ENCODE measurements around the gene EED. TPM values are rescaled to one million over a fixed set of nuclear protein-coding genes. Genes with fewer than 3 reads are reported as not detected.

The EED gene
- polyA plus RNA-seq, 1 donor from 2014 or later = 40.1 TPM

DNA sequence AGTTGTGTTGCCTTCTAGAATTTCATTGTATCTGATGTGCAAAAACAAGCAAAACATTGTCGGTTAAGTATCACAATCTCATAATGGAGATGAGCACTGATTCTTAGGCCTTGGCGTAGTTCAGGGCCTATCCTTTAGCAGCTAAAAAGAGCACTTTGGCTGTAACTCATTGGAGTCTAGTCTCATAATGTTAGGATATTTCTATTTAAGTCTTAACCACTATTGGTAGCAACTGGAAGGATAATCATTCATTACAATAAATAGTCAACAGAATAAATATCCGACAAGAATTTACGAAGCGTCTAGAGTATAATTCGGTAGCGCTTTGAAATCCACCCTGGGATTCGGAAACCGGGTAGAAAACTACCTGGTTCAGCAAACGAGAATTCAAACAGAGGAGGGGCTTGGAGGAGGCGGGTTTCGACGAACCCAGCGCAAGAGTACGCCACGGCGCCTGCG lies 461 bp upstream of the EED start:
- peak overlapping the region; percentile 91 for H3K4me2 ChIP-seq (ENCODE audit: low read length)
- peak overlapping the region; percentile 91 for H3K9ac ChIP-seq (ENCODE audit: low read length)
- H3K27ac ChIP-seq (ENCODE audit: low read length) = peak overlapping the region; percentile 98
- H3K9me2 ChIP-seq (ENCODE audit: insufficient read depth, low read length) = no peaks in the 10 kb centered on the region
- no peaks in the 10 kb centered on the region for H3F3A ChIP-seq (ENCODE audit: insufficient read depth, low read length, poor library complexity, severe bottlenecking)
- H4K20me1 ChIP-seq (ENCODE audit: insufficient read depth) = no peaks in the 10 kb centered on the region
- no peaks in the 10 kb centered on the region for H3K27me3 ChIP-seq (ENCODE audit: insufficient read depth, low read depth, low read length)
- H3K36me3 ChIP-seq (ENCODE audit: insufficient read depth, low read length) = no peaks in the 10 kb centered on the region
- peak overlapping the region; percentile 72 for H3K4me3 ChIP-seq (ENCODE audit: low read length)
- H3K79me2 ChIP-seq (replicated peaks; ENCODE audit: insufficient read depth, low read length) = peaks cover 35% of the 10 kb centered on the region
- peak overlapping the region; percentile 86 for H2AFZ ChIP-seq (ENCODE audit: low read depth, low read length)
- TF ChIP-seq EP300 (conservative IDR thresholded peaks at IDR 0.05; ENCODE audit: poor library complexity, severe bottlenecking) (no peak), TAF1 (IDR thresholded peaks at IDR 0.05; ENCODE audit: low read depth) (no peak), EZH2 (IDR thresholded peaks at IDR 0.05; ENCODE audit: borderline replicate concordance, insufficient read depth, low read length, poor library complexity, severe bottlenecking) (no peak), POLR2AphosphoS5 (IDR thresholded peaks at IDR 0.05) (no peak), RAD21 (conservative IDR thresholded peaks at IDR 0.05) (no peak), MXI1 (conservative IDR thresholded peaks at IDR 0.05; ENCODE audit: poor library complexity, severe bottlenecking) (no peak), SMC3 (conservative IDR thresholded peaks at IDR 0.05; ENCODE audit: poor library complexity) (no peak)
- TF ChIP-seq, protein P1, sequence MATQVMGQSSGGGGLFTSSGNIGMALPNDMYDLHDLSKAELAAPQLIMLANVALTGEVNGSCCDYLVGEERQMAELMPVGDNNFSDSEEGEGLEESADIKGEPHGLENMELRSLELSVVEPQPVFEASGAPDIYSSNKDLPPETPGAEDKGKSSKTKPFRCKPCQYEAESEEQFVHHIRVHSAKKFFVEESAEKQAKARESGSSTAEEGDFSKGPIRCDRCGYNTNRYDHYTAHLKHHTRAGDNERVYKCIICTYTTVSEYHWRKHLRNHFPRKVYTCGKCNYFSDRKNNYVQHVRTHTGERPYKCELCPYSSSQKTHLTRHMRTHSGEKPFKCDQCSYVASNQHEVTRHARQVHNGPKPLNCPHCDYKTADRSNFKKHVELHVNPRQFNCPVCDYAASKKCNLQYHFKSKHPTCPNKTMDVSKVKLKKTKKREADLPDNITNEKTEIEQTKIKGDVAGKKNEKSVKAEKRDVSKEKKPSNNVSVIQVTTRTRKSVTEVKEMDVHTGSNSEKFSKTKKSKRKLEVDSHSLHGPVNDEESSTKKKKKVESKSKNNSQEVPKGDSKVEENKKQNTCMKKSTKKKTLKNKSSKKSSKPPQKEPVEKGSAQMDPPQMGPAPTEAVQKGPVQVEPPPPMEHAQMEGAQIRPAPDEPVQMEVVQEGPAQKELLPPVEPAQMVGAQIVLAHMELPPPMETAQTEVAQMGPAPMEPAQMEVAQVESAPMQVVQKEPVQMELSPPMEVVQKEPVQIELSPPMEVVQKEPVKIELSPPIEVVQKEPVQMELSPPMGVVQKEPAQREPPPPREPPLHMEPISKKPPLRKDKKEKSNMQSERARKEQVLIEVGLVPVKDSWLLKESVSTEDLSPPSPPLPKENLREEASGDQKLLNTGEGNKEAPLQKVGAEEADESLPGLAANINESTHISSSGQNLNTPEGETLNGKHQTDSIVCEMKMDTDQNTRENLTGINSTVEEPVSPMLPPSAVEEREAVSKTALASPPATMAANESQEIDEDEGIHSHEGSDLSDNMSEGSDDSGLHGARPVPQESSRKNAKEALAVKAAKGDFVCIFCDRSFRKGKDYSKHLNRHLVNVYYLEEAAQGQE (IDR thresholded peaks at IDR 0.05; ENCODE audit: borderline replicate concordance) = no peak
- TF ChIP-seq, protein P2, sequence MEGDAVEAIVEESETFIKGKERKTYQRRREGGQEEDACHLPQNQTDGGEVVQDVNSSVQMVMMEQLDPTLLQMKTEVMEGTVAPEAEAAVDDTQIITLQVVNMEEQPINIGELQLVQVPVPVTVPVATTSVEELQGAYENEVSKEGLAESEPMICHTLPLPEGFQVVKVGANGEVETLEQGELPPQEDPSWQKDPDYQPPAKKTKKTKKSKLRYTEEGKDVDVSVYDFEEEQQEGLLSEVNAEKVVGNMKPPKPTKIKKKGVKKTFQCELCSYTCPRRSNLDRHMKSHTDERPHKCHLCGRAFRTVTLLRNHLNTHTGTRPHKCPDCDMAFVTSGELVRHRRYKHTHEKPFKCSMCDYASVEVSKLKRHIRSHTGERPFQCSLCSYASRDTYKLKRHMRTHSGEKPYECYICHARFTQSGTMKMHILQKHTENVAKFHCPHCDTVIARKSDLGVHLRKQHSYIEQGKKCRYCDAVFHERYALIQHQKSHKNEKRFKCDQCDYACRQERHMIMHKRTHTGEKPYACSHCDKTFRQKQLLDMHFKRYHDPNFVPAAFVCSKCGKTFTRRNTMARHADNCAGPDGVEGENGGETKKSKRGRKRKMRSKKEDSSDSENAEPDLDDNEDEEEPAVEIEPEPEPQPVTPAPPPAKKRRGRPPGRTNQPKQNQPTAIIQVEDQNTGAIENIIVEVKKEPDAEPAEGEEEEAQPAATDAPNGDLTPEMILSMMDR (IDR thresholded peaks at IDR 0.05; ENCODE audit: poor library complexity, severe bottlenecking) = no peak
- H3K9me3 ChIP-seq (ENCODE audit: low read length) = no peaks in the 10 kb centered on the region

DNA sequence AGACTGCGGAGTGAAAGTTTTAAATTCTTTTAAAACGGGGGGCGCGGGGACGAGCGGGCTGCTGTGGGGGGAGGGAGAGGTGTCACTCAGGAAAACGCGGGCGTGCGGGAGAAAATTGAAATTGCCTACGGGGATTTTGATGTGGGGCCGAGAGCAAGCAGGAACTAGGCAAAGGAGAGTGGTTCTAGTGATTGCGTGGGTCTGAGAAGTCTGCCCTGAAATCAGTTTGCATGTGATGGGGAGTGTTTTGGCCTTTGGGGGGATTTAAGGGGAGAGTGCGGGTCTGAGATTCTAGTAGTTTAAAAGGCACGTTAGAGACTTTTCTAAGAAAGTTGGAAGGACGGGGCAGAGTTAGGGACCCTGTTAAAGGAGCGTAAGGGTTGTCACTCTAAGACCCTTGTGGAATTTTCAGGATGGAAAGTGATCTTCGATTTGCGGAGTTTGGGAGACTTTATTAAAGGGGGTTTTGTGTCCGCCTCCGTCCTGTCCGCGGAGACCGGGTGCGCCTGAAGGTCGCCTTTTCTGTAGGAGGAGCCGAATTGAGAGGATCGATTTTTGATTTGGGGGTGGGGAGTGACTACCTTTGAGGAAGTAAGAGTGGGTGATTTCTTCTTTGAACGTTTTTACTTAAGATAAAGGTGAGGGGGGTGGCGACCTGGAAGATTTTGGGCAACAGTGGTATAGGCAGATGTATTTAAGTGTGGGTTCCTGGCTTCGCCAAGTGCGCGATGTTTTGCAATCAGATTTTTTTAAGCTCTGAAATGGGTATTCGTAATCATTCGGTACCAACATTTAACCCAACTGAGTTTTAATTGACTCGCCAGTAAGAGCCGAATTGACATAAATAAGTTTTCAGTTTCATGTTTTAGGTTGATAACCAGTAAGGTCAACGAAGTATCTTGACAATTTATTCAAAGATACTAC lies 1.1 kb downstream of the EED start:
- Histone ChIP-seq H3K36me3 (ENCODE audit: insufficient read depth, low read length) (no peaks in the 10 kb centered on the region), H3K27ac (ENCODE audit: low read length) (peak overlapping the region; percentile 98), H3K4me2 (ENCODE audit: low read length) (peak overlapping the region; percentile 94), H3K9ac (ENCODE audit: low read length) (peak overlapping the region; percentile 91), H3K27me3 (ENCODE audit: insufficient read depth, low read depth, low read length) (no peaks in the 10 kb centered on the region), H3K4me3 (ENCODE audit: low read length) (peak overlapping the region; percentile 72), H3K9me2 (ENCODE audit: insufficient read depth, low read length) (no peaks in the 10 kb centered on the region), H3K9me3 (ENCODE audit: low read length) (no peaks in the 10 kb centered on the region), H2AFZ (ENCODE audit: low read depth, low read length) (peak overlapping the region; percentile 29), H3F3A (ENCODE audit: insufficient read depth, low read length, poor library complexity, severe bottlenecking) (no peaks in the 10 kb centered on the region), H4K20me1 (ENCODE audit: insufficient read depth) (no peaks in the 10 kb centered on the region), H3K79me2 (replicated peaks; ENCODE audit: insufficient read depth, low read length) (peaks cover 51% of the 10 kb centered on the region)
- TF ChIP-seq RAD21 (conservative IDR thresholded peaks at IDR 0.05) (no peak), MXI1 (conservative IDR thresholded peaks at IDR 0.05; ENCODE audit: poor library complexity, severe bottlenecking) (no peak), EP300 (conservative IDR thresholded peaks at IDR 0.05; ENCODE audit: poor library complexity, severe bottlenecking) (no peak), EZH2 (IDR thresholded peaks at IDR 0.05; ENCODE audit: borderline replicate concordance, insufficient read depth, low read length, poor library complexity, severe bottlenecking) (no peak), TAF1 (IDR thresholded peaks at IDR 0.05; ENCODE audit: low read depth) (no peak), POLR2AphosphoS5 (IDR thresholded peaks at IDR 0.05) (no peak)
- TF ChIP-seq, protein P1 (IDR thresholded peaks at IDR 0.05; ENCODE audit: borderline replicate concordance) = no peak
